NT2/D1 (cell line): ENCODE measurements around the gene NSUN6.

Source experiments
- YY1 ChIP-seq: IDR thresholded peaks from 2 replicates; pipeline ENCODE4 v1.6.1; 2011; ENCODE audit not compliant: insufficient read length, insufficient read depth
- ZNF274 ChIP-seq: IDR thresholded peaks from 2 replicates; pipeline ENCODE4 v1.6.1; 2011; ENCODE audit warnings: mild to moderate bottlenecking, low read depth, low read length

DNA sequence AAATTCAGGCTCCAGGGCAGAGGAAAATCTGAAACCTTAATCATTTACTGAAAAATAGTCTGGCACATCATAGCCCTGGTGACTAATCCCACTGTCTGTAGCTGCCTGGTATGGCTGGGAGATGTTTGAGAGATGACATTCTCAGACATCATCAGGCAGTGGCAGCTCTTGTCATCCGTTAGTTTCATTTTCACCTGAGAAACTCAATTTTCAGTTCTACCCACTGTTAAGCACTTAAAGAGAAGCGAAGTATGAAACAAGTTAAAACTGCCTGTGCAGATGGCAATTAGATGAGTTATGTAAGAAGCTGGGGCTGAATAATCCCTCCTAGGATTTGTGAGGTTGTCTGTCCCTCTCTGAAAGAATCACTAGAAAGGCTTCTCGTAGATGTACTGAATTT, 150.2 kb downstream of the NSUN6 start:
- TF ChIP-seq ZNF274, result no peak
- TF ChIP-seq YY1, result no peak
